Thyroid gland (tissue), 4 donors: ENCODE measurements around the gene CFAP46. TPM values are rescaled to one million over a fixed set of nuclear protein-coding genes. Genes with fewer than 3 reads are reported as not detected.

Experiments used
- DNase-seq, 2 donors: peaks; one replicate each; pipeline ENCODE4 v3.0.0-alpha.2; 2019
- H3K27ac ChIP-seq, 3 donors: fragments of 200-600 bp; sonication (generic); 1 replicate in 2 of 3; 2 replicates in 1 of 3; pipeline ENCODE4 v1.5.1; 2016 to 2019; ENCODE audit warnings: mild to moderate bottlenecking in 1 of 3, moderate library complexity in 1 of 3
- H3K27me3 ChIP-seq: fragments of 200-600 bp; sonication (generic); one replicate; pipeline ENCODE4 v1.5.1; 2019
- H3K36me3 ChIP-seq, 2 donors: fragments of 200-600 bp; sonication (generic); one replicate each; pipeline ENCODE4 v1.5.1; 2016 to 2019
- H3K4me1 ChIP-seq, 2 donors: fragments of 200-600 bp; sonication (generic); one replicate each; pipeline ENCODE4 v1.5.1; 2017 to 2019
- H3K4me3 ChIP-seq, 3 donors: fragments of 200-600 bp; sonication (generic); replicated peaks in 1 of 3; 1 replicate in 2 of 3; 2 replicates in 1 of 3; pipeline ENCODE4 v1.5.1; 2016; ENCODE audit warnings: mild to moderate bottlenecking in 1 of 3
- H3K9me3 ChIP-seq: fragments of 200-600 bp; sonication (generic); one replicate; pipeline ENCODE4 v1.5.1; 2017
- POLR2A ChIP-seq, 2 donors: fragments of 450-650 bp; IDR thresholded peaks; one replicate each; pipeline ENCODE4 v1.6.1; 2017; ENCODE audit warnings: antibody characterized with exemption in 2 of 2, mild to moderate bottlenecking in 2 of 2, moderate library complexity in 1 of 2
- WGBS, 2 donors: methylation state at CpG; one replicate each; pipeline ENCODE4 v1.1.5; 2017; 5-methylcytosine and 5-hydroxymethylcytosine counted together
- intact Hi-C: fragments of 100-400 bp; cut with DNase I; formaldehyde crosslinking; loops from one replicate; pipeline ENCODE4 v1.15.1; 2023
- total RNA-seq, 4 donors: library from RNA; depleted of rRNA; stranded (reverse); fragments of >200 nt; gene quantifications; one replicate each; pipeline ENCODE4 v1.2.3, GENCODE V29; 2016
- TF ChIP-seq, protein P1 (sequence below), 6 experiments: fragments of 200-600 bp in 3 of 6; fragments of 450-650 bp in 3 of 6; sonication (generic) in 3 of 6; IDR thresholded peaks; one replicate each; pipeline ENCODE4 v1.5.1; 2016 to 2019; ENCODE audit warnings: antibody characterized with exemption in 6 of 6, mild to moderate bottlenecking in 2 of 6, inconsistent platforms in 1 of 6, moderate library complexity in 1 of 6

CFAP46 gene
- total RNA-seq, 4 donors from 2014 or later, result 3.6 to 12.7 (median 9.1) TPM

- no peak for TF ChIP-seq POLR2A (IDR thresholded peaks at IDR 0.05)
- TF ChIP-seq, protein P1, sequence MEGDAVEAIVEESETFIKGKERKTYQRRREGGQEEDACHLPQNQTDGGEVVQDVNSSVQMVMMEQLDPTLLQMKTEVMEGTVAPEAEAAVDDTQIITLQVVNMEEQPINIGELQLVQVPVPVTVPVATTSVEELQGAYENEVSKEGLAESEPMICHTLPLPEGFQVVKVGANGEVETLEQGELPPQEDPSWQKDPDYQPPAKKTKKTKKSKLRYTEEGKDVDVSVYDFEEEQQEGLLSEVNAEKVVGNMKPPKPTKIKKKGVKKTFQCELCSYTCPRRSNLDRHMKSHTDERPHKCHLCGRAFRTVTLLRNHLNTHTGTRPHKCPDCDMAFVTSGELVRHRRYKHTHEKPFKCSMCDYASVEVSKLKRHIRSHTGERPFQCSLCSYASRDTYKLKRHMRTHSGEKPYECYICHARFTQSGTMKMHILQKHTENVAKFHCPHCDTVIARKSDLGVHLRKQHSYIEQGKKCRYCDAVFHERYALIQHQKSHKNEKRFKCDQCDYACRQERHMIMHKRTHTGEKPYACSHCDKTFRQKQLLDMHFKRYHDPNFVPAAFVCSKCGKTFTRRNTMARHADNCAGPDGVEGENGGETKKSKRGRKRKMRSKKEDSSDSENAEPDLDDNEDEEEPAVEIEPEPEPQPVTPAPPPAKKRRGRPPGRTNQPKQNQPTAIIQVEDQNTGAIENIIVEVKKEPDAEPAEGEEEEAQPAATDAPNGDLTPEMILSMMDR (IDR thresholded peaks at IDR 0.05), result no peak
- no peaks in the 10 kb centered on the region for H3K9me3 ChIP-seq
- no peak overlapping the region for H3K27ac ChIP-seq
- no peaks in the 10 kb centered on the region for H3K27me3 ChIP-seq
- peaks cover 8 to 10% of the 10 kb centered on the region in 2 donors for H3K4me1 ChIP-seq
- DNase-seq, result no peak
- 91 to 95% methylated on average over 11 to 18 of the region's 18 CpGs for WGBS, 2 donors
- intact Hi-C loops, result loop anchor here (5.0 kb wide), 1 partner anchor 177 kb away; no protein-coding TSS in a partner anchor
- no peaks in the 10 kb centered on the region for H3K36me3 ChIP-seq
- no peak overlapping the region for H3K4me3 ChIP-seq
Measured at GRCh38 chr10:132834311-132834761, 108.0 kb downstream of the CFAP46 start.

- TF ChIP-seq POLR2A (IDR thresholded peaks at IDR 0.05), result no peak
- TF ChIP-seq, protein P1 (IDR thresholded peaks at IDR 0.05), result no peak
- no peaks in the 10 kb centered on the region for H3K9me3 ChIP-seq
- no peaks in the 10 kb centered on the region for H3K36me3 ChIP-seq
- 83 to 85% methylated on average over 25 to 29 of the region's 29 CpGs for WGBS, 2 donors
- no peak overlapping the region for H3K27ac ChIP-seq
- H3K4me1 ChIP-seq, result peaks cover 8 to 10% of the 10 kb centered on the region in 2 donors
- no peak for DNase-seq
- H3K27me3 ChIP-seq, result no peaks in the 10 kb centered on the region
- H3K4me3 ChIP-seq, result no peak overlapping the region
- intact Hi-C loops, result loop anchor here (5.0 kb wide), 1 partner anchor 176 kb away; no protein-coding TSS in a partner anchor
Measured at GRCh38 chr10:132833421-132834111, 108.8 kb downstream of the CFAP46 start.

DNA sequence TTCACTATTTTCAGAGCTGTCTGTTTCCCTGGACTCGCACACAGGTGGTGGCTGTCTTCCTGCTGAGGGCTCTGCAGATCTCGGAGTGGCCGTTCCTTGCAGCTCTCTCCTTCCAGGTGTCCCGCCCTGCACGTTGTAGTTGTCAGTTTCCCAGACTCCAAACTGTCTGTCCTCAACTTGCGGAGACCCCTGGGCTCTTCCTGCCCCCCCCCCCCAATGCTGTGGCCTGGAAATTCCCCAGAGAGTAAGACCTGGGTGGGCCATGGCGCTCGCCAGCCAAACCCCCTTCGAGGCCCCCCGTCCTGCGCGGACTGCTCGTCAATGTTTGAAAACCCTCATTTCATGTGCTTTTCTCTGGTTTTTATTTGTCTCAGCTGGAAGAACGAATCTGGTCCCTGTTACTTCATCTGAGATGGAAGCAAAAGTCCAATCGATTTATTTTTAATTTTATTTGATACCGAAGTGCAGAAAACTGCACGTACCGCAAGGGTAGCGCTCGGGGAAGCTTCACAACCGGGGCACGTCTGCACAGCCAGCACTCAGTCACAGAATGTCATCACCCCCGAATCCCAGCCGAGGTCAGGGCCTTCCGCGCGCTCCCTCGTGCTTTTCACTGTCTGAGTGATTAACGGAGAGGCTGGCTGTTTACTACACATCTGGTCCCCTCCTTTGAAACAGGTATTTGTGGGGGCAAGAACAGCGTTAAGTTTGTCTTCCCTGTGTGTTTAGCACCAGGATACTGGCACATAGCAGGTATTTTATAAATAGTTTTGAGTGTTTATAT lies 110.0 kb downstream of the CFAP46 start:
- intact Hi-C loops, result loop anchor here (5.0 kb wide), 1 partner anchor 175 kb away; no protein-coding TSS in a partner anchor
- no peak for DNase-seq

GRCh38 chr10:132829403-132829802 lies 113.0 kb downstream of the CFAP46 start:
- no peaks in the 10 kb centered on the region for H3K27me3 ChIP-seq
- TF ChIP-seq POLR2A (IDR thresholded peaks at IDR 0.05), result no peak
- TF ChIP-seq, protein P1 (IDR thresholded peaks at IDR 0.05), result no peak
- no peak for DNase-seq
- H3K27ac ChIP-seq, result no peak overlapping the region
- no peaks in the 10 kb centered on the region for H3K4me1 ChIP-seq
- no peaks in the 10 kb centered on the region for H3K36me3 ChIP-seq
- intact Hi-C loops, result no loop called here
- H3K4me3 ChIP-seq, result no peak overlapping the region
- 79 to 94% methylated on average over 8 of the region's 8 CpGs for WGBS, 2 donors
- no peaks in the 10 kb centered on the region for H3K9me3 ChIP-seq

More for the DNA sequence above, 110.0 kb downstream of the CFAP46 start:
- Histone ChIP-seq H3K36me3 (no peaks in the 10 kb centered on the region), H3K27ac (no peak overlapping the region), H3K27me3 (no peaks in the 10 kb centered on the region), H3K4me1 (peaks cover 8 to 10% of the 10 kb centered on the region in 2 donors), H3K9me3 (no peaks in the 10 kb centered on the region), H3K4me3 (no peak overlapping the region)
- TF ChIP-seq POLR2A (IDR thresholded peaks at IDR 0.05), result no peak
- TF ChIP-seq, protein P1 (IDR thresholded peaks at IDR 0.05), result no peak
- WGBS, 2 donors, result 68 to 72% methylated on average over 30 of the region's 30 CpGs
